HG03442 (cell line): ENCODE measurements around the gene STARD3.

Experiments
- ATAC-seq: cut with Tn5 transposase; IDR thresholded peaks from one replicate; pipeline ENCODE4 v1.9.1; 2021; ENCODE audit warnings: mild to moderate bottlenecking, moderate library complexity; ENCODE audit not compliant: unreplicated experiment

Gene STARD3

DNA sequence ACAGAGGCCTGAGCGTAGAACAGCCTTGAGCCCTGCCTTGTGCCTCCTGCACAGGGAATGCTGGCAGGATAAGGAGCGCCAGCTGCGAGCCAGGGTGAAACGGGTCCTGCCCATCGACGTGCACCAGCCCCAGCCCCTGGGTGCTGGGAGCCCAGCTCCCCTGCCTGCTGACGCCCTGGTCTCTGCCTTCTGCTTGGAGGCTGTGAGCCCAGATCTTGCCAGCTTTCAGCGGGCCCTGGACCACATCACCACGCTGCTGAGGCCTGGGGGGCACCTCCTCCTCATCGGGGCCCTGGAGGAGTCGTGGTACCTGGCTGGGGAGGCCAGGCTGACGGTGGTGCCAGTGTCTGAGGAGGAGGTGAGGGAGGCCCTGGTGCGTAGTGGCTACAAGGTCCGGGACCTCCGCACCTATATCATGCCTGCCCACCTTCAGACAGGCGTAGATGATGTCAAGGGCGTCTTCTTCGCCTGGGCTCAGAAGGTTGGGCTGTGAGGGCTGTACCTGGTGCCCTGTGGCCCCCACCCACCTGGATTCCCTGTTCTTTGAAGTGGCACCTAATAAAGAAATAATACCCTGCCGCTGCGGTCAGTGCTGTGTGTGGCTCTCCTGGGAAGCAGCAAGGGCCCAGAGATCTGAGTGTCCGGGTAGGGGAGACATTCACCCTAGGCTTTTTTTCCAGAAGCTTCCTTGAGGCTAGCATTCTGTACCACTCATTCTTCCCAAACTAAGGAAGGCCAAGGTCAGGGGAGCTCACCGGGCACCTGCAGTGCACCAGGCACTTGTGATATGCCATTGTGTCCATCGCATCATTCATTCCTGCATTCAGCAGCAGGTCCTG lies 33.2 kb downstream of the STARD3 start:
- ATAC-seq, result no peak

DNA sequence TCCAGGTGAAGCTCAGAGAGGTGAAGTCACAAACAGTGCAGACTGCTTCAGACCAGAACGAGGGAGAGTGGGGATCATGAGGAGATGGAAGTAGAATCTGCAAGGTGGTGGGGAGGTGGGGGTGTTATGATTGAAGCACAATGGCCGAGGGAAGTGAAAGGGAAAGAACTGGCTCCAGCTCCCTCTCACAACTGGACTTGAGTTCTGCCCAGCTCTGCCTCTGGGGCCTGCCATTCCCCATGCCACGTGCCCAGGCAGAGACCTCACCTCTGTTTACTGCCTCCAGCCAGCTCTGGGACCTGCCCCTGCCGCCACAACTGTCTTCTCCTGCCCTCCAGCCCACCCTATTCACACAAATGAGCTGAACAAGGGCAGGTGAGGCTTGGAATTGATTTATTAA lies 33.8 kb downstream of the STARD3 start:
- ATAC-seq, result no peak

DNA sequence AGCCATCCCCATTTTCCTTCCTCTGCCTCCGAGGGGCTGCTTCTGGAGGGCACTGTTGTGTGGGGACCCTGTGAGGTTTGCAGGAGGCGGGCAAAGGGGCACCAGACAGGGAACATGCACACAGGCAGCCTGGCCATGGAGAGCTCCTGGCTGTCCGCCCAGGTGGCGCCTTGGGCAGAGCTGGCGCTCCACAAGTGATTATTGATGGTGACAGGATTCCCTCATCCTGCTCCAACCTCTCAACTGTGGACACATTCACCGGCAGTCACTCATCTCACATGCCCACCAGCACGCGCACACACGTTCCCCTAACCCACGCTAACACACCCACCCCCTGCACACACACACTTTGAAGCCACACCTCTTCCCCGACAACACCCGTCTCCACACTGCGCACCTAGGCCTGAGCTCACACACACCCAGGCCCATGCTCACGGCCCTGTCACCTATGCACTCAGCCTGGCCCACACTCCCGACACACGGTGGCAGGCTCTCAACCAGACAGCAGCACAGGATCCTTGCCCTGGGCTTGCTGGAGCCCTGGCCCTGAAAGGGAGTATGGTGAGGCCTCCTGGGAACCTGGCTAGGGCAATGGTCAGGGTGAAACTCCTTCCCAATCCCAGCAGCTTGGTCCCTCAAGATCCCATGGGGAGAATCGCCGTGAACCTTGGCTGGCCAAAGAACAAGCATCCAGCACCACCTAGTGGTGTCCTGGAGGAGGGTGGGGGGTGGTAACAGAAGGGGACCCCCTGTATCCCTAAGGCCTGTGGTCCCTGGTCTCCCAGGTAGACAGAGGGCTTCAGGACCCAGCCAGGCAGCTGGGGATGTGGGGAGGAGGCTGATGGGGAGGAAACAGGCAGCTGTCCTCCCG lies 34.9 kb downstream of the STARD3 start:
- ATAC-seq, result no peak

DNA sequence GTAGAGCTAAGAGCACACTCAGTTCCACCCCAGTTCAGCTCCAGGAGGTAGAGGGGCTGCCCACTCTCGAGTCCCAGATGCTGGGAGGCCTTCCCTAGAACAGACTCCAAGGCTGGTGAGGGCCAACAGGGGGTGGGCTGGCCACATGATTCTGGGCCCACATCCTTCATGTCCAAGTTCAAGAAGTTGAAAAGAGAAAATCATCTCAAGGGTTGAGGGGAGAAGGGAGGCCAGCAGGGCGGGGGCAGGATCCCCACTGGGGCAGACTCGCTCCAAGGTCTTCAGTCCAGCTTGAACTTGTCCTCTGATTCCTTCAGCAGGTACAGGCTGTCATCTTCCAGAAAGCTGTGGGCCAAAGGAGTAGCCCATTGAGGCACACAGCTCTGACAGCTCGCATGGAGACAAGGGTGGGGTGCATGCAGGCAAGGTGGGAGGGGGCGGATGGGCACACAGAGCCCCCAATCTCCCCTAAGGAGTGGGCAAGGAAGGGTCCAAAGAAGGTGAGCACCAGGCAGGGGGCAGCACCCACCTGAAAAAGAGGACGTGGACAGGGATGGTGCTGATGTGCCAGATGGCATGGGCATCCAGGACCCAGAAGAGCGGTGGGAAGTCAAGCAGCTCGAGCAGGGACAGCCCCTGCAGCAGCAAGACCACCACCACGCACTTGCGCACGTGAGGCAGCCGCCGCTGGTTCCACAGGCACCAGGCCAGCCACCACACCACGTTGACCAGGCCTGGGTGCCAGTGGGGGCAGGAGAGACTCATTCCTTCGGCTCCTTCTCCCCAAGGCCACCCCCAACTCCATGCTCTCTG lies 35.8 kb downstream of the STARD3 start:
- no peak for ATAC-seq

DNA sequence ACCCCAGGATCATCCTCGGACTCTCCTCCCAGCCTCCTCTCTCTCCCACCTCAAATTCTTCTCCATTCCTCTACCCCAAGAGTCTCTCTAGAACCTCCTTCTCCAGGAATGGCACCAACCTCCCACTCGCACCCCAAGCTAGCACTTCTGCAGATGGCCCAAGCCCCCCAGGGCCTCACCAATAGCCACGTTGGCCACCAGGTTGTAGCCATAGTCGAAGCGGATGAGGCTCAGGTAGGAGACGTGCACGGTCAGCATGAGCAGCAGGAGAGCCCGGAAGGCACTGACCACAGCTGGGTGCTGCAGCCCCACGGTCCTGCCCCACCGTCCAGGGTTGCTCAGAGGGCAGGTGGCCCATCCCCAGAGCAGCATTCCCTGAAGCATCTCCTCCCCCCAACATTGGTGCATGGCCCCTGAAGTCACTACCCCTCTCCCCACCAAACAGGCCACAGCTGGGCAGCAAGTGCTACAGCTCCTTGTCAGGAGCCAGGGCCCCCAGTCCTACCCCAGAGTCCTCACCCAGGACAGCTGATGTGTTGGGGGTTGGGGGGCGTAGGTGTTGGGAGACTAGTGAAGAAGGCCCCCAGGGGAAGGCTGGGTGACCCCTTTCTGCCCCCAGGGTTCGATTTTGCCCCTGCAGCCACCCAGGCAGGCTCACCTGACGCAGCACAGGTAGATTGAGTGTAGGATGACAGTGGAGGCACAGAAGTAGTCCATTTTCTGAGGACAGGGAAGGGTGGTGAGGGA lies 36.6 kb downstream of the STARD3 start:
- ATAC-seq, result no peak

DNA sequence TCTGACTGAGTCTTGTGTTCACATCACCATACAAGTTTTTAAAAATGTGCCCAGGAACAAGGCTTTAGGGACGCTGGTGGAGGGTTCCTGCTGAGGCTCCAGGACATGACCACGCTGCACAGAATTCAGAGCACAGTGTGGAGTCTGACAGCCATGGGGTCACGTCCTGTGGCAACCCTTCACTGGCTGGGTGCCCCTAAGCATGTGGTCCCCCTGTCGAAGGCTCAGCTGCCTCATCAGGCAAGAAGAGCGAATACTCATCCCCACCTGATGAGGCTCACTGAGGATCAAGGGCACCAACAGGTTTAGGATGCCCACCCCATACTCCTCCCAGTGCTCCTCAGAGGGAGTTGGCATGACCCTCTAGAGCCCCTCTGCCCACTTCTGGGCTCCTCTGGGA lies 37.2 kb downstream of the STARD3 start:
- no peak for ATAC-seq

DNA sequence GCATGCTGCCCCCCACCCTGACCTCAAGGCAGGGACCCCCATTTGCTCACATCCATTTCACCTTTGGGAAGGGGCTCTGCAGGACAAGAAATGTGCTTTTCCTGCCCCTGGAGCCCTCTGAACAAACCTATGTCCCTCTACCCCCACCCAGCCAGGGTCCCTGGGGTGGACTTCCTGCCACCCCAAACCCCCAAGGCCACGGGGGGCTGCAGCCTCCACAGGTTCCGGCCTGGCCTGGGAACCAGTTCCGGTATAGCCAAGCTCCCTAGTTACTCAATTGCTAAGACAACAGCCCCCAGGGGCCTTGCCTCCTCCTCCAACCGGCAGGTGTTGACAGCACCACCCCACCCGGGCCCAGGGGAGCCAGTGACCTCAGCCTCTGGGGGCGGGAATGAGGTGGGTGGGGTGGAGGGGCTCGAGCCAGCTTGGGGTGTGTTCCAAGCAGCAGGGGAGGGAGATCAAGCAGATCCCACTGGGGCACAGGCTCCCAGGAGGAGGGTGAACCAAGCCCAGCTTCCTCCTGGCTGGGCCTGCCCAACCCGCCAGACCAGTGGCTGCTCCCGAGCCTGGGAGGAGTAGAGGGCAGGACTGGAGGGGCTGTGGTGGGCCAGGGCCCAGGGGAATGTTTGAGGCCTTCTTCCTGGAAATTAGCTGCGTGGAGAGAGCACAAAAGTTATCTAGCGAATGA lies 37.9 kb downstream of the STARD3 start:
- no peak for ATAC-seq

DNA sequence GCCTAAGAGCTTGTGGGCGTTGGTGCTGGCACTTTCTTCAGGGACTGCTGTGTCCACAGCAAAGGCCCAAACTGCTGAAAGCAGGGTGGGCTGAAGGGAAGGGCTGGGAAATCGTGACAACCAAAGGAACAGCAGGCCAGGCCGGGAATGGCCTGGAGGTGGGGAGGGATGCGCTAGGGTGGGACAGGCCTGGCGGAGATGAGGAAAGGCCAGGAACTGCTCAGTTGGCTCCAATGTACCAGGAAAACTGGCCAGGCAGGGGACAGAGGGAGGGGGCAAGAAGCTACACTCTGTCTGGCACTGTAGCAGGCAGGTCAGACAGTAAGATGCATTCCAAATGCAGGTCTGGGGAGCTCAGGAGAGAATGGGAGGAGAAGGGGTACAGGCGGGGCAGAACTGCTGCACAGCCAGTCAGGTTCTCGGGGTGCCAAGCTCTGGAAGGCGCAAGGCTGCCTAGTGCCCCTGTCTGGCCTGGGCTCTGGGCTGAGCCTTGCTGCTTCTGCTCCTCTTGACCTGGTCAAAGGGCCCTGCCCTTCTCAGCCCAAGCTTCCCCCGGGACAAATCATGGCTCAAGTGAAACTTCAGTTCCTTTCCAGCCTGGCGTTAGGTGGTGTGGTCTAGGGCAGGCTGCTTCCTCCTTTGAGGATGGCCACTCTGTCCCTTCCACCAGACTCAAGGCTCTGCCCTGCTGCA lies 38.6 kb downstream of the STARD3 start:
- no peak for ATAC-seq

DNA sequence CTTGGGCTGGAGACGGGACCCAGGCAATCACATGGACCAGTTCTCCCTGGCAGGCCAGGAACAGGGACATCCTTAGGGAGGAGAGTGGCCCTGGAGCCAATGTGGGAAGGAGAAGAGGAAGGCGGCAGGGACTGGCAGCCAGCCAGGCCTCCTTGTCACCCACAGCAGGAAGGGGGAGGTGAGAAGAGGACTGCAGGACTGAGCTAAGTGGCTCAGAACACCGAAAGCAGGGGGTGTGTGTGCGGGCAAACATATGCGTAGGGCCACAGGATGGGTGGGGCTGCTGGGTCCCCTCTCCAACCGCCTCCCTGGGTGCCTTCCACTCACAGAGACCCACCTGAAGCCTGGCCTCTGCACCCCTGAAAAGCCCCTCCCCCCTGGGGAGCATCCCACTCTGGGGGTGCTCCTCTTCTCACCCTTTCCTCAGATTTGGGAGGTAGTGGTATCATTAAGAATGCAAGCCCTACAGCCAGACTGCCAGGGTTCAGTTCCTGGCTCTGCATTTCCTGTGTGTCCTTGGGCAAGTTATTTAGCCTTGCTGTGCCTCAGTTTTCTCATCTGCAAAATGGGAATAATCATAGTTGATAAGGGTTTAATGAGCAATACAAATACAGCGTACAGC lies 39.4 kb downstream of the STARD3 start:
- ATAC-seq, result no peak

DNA sequence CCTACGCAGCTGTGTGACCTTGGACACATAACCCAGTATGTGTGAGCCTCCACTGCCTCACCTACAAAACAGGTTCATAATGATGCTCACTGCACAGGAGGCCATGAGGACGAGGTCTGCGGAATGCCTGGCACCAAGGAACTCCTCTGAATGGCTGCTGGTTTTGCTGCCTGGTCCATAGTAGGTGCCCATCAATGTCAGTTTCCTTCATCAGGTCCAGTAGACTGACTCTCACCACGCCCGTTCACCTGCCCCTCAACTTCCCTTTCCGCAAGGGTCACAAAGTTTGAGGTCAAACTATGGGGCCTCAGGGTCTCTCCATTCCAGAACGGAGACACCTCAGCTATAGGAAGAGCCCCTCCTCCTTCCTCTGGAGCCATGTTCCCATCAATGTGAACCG lies 40.1 kb downstream of the STARD3 start:
- no peak for ATAC-seq

DNA sequence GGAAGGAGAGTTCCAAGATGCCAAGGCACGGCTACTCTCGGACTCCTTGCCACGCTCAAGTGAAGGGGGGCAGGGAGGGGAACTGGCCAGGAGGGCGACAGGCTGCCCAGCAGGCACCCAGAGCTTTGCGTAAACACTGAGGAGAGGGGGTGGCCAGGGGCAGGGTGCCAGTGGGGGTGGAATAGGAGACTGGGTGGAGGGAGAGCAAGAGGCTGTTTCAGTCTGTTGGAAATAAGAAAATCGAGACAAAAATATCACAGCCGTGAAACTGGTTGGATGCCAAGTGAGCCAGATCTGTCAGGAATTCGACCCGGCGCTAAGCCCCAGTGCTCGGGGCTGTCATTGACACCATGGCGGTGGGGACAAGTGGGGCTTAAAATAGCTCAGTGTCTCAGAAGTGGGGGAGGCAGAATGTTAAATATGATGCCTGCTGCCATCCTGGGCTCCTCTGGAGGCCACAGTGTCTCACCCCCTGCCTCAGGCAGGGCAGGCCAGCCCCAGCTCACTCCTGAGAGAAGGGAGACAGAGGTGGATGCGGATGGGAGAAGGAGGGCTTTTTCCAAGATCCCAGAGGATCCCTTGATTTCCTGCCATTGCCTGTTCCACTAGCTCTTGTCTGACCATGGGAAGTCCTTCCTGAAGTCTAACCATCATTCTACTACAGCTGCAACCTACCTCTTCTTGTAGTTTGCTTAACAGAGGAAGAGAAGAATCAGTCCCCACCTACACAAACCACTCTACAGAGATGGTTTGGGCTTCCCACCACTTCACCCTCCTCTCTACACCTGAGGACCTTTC lies 40.8 kb downstream of the STARD3 start:
- no peak for ATAC-seq

DNA sequence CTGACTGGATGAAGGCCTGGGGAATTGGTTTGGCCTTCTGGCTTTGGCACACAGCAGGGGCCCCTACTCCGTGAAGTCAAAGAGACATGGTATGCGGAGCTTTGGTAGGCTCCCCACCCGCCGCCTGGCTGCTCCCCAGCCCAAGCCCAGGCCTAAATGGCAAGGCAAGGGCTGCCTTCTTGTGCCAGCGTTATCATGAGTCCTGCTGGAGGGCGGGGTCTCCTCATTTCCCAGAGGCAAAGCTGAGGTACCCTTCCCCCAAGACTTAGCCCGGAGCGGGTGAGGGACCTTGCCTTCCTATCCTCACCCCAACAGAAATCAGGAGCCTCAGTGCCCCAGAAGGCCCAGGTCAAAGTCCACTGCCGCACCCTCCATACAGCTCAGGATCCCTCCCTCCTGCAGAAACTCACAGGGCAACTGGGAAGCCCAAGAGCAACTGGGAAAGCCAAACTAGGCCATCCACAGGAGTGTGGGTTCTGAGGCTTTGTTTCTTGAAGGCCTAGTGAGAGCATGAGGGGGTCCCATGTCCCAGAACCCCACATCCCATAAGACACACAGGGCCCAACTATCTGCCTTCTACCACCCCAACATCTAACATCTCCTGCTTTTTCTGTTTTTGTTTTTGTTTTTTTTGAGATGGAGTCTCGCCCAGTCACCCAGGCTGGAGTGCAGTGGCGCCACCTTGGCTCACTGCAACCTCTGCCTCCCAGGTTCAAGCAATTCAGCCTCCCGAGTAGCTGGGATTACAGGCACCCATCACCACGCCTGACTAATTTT lies 41.6 kb downstream of the STARD3 start:
- no peak for ATAC-seq

DNA sequence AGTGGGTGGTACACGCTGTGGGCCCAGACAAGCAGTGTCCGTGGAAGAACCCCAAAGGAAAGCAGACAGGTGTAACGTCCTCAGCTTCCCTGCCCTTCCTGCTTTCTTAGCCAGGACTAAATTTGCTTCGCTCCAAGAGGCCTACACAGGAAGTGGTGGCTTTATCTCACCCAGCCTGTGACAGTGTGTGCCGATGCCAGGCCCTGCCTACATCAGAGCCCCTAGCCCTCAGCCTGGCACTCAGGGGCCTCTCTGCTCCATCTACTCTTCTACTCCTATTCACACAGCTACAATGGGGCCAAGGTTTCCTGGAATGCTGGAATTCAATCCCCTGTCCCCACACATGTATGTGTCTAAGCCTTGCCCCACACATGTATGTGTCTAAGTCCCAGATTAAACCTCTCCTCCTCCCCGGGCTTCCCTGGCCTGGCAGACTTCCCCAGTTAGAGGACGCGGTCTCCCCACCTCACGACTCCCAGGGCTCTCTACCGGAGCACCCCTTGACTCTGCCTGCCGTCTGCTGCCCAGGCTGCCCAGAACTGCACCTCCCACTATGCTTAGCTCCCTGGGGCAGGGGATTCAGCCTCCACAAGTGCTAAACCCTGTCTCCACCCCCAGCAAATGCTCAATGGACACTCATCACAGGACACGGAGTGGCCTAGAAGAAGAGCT lies 42.7 kb downstream of the STARD3 start:
- no peak for ATAC-seq

DNA sequence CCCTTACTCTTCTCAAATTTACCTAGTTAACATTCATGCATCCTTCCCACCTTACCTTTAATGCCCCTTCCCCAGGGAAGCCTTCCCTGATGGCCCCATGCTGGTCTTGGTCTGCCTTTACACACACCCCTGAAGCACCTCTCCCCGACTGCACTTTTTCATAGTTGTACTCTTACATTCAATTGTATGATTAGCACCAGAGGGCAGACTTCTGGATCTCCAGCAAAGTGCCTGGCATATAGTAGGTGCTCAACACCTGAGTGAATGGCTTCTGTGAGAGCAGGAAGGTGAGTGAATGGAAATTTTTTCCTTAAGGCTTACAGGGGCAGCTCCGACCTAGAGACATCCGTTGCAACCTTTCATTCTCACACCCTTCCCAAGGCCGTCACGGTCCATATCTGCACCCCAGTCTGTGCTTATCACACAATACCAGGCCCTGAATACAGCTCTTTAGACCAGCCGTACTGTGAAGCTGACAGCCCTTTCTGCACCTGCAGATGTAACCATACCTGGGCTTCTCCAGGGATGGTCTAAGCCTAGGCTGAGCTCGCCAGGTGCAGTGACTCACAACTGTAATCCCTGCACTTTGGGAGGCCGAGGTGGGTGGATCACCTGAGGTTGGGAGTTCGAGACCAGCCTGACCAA lies 46.5 kb downstream of the STARD3 start:
- ATAC-seq, result no peak

DNA sequence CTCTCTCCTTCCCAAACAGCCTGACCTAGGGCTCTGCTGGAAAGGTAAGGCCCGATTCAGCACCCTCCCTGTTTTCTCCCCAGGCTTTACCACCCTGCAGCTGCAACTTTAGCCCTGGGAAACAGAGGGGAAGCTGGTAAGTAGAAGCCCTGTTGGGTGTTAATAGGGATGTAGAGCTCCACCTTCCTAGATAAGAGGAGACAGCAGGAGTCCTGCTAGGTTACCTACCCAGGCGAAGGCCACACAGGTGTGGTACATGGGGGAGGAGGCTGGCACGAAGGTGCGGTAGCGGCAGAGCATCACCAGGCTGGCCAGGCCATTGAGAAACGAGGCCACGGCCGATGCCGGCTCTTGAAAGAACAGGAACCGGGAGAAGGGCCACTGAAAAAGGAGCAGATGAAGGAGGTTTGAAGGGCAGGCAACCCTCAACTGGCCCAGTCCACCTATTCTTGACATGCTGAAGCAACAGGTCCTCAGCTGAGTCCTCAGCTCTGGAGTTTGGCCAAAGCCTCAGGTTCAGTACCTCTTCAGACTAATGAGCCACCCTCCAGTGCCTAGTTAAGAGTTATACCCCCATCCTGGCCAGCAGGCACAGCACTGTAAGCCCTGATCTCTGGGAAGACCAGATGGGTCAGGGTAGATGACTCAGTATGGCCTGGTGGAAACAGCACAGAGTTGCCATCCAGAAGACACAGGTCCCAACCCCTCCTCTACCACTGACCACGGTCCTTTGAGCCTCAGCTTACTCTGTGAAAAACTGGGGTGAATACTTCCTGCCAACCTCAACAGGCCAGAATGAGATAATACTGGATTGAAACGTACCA lies 47.6 kb downstream of the STARD3 start:
- ATAC-seq, result no peak
